T-helper 2 cell (primary cell): ENCODE results near the gene CELF1.

Source experiments
- DNase-seq, 5 experiments: peaks; one replicate each; pipeline versions ENCODE4 v3.0.0 to v3.0.0-alpha.2; 2012 to 2022
- total RNA-seq, 2 donors: gene quantifications; one replicate each; lab custom pipeline; 2026; lab: John Stamatoyannopoulos, UW

CELF1 gene
- total RNA-seq = 154 to 163 reads per million in 2 donors

DNA sequence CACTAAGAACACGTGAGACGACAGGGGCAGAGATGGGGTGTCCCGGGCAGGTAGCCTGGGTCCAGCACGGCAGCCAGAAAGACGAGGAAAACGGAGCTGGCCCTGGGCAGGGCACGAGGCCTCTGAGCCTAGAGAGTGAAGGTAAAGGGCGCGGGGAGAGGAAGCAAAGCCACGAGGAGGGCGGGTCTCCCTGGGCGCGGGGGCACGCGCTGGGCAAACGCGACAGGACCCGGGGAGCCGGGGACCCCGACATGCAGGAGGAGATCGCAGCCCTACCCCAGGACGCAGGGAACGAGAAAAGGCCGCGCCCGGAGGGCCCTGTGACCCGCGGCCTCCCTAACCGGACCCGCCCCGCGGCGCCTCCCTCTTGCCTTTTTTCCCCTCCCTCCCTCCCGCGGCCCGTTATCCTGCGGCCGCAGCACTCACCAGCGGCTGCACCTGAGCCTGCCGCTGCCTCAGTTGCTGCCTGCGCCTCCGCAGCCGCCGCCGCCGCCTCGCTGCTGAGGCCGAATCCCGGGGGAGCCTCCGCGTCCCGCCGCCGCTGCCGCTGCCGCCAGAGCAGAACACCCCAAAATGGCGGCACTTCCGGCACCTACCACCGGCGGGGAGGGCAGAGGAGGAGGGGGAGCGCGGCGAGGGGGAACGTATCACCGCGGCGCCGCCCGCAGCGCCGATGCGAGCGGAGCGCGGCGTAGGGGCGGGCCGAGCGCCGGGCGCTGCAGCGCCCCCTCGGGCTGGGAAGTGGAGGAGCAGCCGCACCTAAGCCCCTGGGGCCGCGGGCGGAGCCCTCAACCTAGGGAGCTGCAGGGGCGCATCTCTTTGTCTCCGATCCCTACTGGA lies at the start of gene CELF1:
TSS of gene CELF1 (minus strand) at position 567 of the 840 bp plus-strand sequence. CDS start 53,609 bp downstream, outside the sequence.
- peak; percentile 86 to 96 (median 89) for DNase-seq

DNA sequence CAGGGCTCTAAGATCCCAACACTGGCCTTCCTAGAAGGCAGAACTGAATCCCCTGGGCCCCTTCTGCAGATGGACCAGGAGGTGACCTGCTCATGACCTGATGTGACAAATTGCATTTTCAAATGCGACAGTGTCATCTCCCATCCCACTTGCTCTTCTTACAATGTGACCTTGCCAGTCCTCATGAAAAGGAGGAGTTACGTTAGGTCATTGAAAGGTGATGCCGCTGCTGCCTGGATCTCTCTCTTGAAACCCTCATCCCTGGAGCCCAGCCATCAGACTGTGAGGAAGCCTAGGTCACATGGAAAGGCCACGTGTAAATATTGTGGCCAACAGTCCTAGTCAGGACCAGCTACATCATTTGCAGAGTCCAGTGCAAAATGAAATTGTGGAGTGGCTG lies 47.0 kb upstream of the CELF1 start:
- DNase-seq = no peak

GRCh38 chr11:47595967-47596366 lies 43.0 kb upstream of the CELF1 start:
- no peak for DNase-seq

DNA sequence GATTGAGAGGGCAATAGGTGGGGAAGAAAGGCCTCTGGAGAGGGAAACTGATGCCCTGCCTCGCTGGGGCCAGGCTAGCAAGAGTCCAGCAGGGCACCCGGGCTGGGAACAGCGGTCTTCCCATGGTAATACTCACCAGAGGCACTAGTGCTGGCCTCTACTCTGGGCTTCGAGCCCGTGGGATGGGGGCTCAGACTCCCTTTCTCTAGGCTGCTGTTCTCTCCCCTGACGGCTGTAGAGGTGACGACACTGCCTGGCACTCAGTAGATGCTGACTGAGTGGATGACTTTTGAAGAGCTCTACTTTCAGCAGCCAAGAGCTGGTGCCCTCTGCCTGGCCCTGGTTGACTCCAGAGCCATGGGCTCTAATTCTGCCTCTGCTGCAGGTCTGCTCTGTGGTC lies 42.1 kb upstream of the CELF1 start:
- DNase-seq = no peak

DNA sequence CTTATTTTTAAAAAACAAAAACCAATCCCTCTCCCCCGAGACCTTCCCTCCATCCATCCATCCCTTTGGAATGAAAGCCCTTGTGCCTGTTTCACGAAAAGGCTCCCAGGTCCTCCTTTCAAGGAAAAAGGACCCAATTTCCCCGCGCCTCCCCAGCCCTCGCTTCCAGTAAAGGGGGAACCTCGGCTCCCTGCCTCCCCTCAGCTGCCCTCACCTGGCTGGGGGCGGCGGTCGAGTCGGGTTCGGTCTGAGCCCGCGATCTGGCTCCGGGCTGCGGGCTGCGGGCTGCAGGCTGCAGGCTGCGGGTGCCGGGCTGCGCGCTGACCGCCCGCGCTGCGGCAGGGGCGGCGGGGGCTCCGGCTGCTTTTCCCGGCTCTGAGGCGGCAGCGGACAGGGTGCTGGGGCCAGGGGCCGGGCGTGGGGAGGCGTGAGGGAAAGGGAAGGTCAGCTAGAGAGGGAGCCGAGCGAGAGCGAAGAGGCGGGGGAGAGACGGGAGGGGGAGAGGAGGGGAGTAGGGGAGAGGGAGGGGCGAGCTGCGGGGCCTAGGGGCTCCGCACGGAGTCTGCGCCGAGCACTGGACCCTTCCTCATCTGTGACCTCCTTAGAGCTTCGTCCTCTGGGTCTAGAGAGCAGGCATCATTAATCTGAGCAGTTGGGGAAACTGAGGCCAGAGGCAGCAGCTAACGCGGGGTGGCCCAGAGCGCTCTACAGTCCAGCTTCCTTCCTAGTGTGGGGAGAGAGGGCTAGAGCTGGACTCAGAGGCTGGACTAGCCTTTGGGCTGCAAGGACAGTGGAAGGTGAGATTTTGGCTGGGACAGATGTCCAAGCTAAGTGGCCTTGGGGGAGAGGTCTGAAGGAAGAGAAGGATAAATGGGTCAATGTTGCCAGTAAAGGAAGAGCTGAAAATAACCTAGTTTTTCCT lies 41.3 kb upstream of the CELF1 start, which contains the start of gene C1QTNF4:
TSS of gene C1QTNF4 (minus strand) at position 478 of the 922 bp plus-strand sequence. CDS start 3,601 bp downstream, outside the sequence.
- no peak for DNase-seq

GRCh38 chr11:47593492-47593933 lies 40.6 kb upstream of the CELF1 start:
- DNase-seq = no peak

GRCh38 chr11:47592970-47593369 lies 40.0 kb upstream of the CELF1 start:
- DNase-seq = no peak

DNA sequence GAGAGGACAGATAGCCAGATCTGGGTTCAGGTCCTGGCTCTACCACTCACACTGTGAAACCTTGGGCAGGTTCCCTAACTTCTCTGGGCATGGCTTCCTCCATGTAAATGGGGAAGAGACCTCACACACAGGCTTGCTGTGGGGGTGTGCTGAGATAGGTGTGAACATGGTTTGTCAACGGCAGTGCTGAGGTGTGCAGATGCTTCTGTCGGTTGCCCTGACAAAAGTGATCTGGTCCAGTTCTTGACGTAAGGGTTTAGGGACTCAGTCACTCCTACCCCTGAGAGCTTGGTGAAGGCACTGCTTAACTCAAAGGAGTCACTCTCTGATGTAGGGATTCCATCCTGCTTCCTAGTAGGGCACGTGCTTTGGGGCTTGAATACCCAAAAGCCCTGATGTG lies 39.3 kb upstream of the CELF1 start:
- no peak for DNase-seq

DNA sequence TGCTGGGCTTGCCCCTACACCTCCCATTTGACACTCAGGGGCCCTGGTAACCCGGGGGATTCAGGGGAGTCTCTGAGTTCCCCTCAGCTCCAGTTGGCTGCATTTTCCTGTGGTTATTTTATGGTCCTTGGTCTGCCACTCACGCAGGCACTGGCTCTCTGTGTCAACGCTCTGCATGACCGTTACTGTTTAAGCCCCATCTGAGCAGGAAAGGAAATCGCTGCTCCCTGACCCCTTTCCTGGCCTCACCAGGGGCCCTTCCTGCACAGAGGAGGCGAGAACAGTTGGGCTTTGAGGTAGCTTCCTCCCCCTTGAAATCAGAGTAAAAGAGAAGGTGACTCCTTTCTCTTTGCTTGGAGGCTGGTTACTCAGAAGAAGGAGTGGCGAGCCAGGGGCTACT lies 38.8 kb upstream of the CELF1 start:
- DNase-seq = no peak

DNA sequence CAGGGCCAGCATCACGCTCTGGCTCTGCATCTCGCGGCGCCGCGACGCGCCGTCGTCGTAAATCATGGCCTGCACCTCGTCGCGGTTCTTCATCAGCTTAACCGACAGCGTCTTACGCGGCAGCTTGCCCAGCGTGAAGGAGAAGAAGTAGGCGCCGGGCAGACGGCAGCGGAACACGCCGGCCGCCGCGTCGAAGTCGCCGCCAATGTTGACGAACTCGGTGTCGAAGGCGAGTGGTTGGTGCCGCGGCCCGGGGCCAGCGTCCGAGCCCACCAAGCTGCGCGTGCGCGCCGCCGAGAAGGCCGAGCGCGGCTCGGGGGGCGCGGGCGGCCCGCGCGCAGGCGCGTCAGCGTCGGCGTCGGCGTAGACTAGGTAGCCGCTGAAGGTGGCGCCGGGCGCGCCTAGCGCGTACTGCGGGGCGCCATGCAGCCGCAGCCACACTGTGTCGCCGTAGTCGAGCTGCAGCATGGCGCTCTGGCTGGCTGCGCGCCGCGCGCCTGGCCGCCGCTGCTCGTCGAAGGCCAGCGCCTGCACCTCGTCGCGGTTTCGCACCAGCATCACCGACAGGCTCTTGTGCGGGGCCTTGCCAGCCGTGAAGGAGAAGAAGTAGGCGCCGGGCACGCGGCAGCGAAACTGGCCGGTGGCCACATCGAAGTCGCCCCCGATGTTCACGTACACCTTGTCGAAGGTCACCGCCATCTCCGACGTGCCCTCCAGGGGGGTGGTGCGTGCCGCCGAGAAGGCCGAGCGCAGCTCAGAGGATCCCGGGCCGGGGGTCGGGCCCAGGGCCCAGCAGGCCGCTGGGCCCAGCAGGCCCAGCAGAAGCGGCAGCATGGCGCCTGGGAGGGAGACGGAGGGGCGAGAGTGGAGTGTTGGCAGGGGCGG lies 37.3 kb upstream of the CELF1 start:
- no peak for DNase-seq

DNA sequence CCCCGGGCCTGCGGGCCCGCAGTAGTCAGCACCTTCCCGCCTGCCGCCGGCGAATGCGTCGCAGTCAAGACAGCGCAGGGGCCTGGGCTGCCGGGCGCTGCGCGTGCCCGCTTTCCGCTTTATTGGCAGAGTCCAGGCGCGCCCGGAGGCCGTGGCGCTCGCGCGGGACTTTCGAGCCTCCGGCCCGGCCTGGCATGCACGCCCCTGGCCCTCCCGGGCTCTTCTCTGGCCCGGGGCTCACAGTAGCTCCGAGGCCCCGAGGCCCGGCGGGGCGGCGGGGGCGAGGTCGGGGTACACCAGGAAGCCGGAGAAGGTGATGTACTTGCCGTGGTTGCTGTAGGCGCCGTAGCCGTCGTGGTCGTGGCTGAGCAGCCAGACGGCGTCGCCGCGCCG lies 36.6 kb upstream of the CELF1 start:
- DNase-seq = no peak

DNA sequence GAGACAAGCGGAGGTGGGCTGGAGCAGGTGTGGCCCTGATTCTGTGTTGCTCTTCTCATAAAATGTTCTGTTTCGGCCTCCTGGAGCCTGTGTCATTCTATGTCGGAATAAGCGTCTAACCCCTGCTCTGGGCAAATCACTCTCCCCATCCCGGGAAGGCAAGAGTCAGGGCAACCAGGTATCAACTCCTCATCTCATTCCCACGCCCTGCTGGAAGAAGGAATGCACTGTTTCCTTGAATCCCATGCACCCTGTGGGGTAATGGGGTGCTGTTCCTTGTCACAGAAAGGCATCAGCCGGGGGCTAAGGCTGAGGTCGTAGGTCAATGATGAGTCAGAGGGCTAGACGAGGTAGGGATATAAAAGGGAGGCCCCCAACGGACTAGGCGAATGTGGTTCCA lies 36.2 kb upstream of the CELF1 start:
- DNase-seq = no peak

- no peak for DNase-seq
These were observed 34.9 kb upstream of the CELF1 start for GRCh38 chr11:47587723-47588326.

GRCh38 chr11:47587039-47587716 lies 34.2 kb upstream of the CELF1 start:
- no peak for DNase-seq

- no peak for DNase-seq
These were observed 33.3 kb upstream of the CELF1 start, which contains the start of gene FAM180B for GRCh38 chr11:47586098-47586855. TSS of gene FAM180B (plus strand) at chr11:47586678. CDS start at chr11:47586769, 91 bp downstream.

DNA sequence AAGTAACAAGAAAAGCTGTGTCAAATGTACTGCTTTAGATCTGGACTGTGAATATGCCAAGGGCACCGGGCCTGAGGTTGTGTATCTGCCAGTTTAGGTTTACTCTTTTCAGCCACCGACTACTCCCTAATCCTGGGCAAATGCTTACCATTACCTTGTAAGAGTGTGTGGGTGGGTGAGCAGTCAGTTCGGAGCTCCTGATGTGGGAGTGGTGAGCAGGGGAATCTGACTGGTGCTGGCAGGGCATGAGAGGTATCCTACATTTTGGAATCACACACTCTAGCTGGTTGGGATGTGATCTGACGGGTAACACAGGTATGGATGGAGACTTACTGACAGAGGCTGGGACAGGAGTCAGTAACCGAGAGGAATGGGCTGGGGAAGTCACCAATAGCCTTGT lies 30.9 kb upstream of the CELF1 start:
- DNase-seq = no peak

- peak; percentile 69 to 93 (median 79) for DNase-seq
These were observed 25.9 kb upstream of the CELF1 start, which contains the start of the genes KBTBD4 and NDUFS3 for GRCh38 chr11:47578524-47579494. TSS of gene KBTBD4 (minus strand) at chr11:47578970. CDS start at chr11:47578951, 19 bp downstream. TSS of gene NDUFS3 (plus strand) at chr11:47579074. CDS start at chr11:47579092, 18 bp downstream.

GRCh38 chr11:47577460-47578041 lies 24.6 kb upstream of the CELF1 start:
- DNase-seq = no peak
